Measurements from ENCODE around the gene FAM184B.

- TF ChIP-seq CTCF (IDR thresholded peaks at IDR 0.05), result no peak
- no peak for TF ChIP-seq POLR2AphosphoS5 (IDR thresholded peaks at IDR 0.05)
- TF ChIP-seq POLR2A (IDR thresholded peaks at IDR 0.05), result no peak
- no peak for TF ChIP-seq EP300 (IDR thresholded peaks at IDR 0.05)
Observed at GRCh38 chr4:17781300-17782287, at the start of gene FAM184B.
